Stimulated activated CD8-positive, alpha-beta memory T cell treated with anti-CD3 and anti-CD28 coated beads, Interleukin-4, amount 100 ng/mL, for 1 hour (primary cell): ENCODE measurements around the gene LIMS2.

Source experiments
- DNase-seq, 2 donors: peaks; one replicate each; pipeline ENCODE4 v3.0.0-alpha.2; 2020; ENCODE audit warnings: low read depth in 2 of 2, low spot score in 1 of 2

Gene LIMS2

DNA sequence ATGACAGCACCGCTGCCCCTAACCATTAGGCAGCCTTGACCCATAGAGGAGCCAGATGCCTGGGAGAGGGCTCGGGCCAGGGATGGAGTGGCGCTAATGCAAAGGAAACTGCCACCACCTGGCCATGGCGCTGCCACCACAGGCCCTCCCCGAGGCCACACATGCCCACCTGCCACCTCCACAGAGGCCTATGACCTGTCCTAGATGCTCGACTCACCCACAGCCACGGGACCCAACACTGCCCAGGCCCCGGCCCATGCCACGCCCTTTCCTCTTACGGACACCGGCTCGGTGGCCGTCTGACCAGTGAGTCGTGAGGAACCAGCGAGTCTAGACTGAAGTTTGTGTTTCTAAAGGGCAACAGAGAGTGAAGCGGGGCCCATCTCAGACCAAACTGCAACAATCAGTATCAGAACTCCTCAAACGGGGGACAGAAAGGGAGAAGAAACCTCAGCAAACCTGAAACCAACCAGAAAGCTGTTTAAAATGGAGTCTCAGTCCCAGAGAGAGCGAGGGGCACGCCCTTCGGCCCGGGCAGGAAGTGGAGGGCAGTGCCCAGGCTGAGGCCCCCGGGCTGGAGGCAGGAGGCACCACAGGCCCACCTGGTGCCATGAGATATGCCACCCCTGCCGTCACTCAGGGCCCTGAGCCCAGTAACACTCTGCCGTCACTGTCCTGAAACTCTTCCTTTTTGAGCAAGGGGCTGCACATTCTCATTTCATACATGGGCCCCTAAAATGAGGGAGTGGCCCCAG is 28.7 kb downstream of the LIMS2 start:
- no peak for DNase-seq

DNA sequence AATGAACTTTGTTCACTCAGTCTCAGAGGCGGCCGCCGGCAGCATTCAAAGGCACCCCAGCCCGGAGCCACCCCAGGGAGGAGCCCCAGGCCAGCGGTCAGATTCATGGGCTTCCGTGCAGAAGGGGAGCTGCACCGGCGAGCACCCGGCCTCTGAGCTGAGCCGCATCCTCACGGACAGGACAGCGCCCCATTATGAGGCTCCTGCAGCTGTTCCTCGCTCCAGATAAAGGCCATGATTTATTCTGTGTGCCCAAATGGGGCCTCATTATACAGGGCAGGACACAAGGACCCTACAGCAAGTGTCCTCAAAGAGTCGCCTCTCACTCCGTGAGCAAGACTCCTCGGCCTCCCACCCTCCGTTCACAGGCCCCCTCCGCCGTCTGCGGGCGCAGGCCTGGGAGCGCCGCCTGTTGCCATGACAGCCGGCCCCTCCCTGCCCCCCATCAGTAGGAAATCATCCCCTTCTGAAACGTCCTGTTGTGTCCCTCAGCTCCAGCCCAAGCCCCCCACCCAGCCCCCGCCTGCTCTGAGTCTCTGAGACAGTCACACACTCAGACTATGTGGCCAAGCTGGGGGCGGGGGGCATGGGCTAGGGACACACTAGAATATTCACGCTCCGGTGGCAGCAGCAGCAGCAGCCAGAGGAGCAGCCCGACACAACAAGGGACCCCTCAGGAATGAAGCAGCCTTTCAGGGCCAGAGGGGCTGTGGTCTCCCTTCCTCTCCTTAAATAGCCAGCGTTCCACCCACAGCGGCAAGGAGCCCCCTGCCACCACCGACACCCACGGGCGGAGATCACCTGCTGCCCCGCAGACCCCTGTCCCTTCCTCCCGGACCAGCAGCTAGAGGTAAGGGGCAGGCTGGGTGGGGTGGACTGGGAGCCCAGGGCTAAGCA is 29.7 kb downstream of the LIMS2 start, which contains the start of gene GPR17:
TSS of gene GPR17 (plus strand) at position 759 of the 897 bp plus-strand sequence. CDS start 4,583 bp downstream, outside the sequence.
- no peak for DNase-seq

DNA sequence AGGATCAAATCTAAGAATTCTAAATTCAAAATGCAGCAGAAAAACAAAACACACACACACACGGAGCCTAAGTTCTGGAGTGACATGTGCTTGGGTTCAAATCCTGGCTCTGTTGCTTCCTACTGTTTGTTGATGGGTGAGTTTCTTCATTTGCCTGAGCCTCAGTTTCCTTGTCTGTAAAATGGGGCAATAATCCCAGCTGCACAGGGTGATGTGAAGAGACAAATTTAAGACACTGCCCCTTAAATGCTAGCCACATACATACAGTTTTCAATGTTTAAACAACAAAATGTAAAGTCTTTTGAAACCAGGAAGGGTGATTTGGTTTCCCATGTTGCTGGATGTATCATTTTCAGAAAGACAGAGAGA is 30.3 kb downstream of the LIMS2 start:
- no peak for DNase-seq

DNA sequence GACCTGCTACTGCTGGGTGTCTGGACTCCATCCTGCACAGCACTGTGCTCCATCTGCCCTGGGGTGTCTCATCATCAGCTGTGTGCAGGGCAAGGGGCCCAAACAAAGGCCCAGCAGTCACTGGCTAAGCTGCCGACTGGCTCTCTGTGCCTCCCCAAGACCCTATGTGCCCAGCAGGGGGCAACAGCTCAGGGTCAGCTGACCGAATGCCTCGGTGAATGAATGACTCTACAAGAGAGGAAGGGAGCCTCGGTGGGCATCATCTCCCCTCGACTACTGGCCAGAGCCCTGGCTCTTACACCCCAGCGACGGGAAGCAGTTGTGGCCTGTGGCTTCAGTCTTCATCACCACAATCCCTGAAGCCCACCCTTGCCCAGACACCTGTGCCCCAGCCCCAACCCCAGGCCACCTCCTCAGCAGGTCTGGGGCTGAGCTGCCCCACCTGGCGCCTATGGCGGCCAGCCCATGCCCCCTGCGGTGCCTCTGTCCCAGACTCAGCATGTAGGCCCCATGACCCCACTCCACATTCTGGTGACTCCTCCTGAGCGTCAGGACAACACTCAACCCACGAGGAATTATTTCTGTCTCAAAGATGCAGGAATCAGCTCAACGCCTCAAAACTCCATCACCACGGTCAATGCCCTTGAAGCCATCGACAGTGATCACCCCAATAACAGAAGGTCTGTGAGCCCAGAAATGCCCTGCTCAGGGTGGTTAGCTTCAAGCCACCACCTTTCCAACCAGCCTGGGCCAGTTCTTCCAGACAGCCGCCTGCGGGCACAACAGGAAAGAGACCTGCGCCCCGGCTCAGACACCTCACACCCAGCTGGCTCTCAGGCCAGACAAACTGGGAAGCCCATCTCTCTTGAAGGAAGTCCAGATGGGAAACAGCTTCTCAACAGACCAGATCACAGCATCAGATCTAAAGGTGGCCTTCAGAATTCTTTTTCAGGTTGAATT is 31.0 kb downstream of the LIMS2 start:
- no peak for DNase-seq

- no peak for DNase-seq
These were observed 31.8 kb downstream of the LIMS2 start for GRCh38 chr2:127643439-127644065.

GRCh38 chr2:127642706-127643438 is 32.5 kb downstream of the LIMS2 start:
- DNase-seq = no peak

GRCh38 chr2:127641846-127642507 is 33.4 kb downstream of the LIMS2 start:
- DNase-seq = peak in 1 of 2 donors; percentile 21

DNA sequence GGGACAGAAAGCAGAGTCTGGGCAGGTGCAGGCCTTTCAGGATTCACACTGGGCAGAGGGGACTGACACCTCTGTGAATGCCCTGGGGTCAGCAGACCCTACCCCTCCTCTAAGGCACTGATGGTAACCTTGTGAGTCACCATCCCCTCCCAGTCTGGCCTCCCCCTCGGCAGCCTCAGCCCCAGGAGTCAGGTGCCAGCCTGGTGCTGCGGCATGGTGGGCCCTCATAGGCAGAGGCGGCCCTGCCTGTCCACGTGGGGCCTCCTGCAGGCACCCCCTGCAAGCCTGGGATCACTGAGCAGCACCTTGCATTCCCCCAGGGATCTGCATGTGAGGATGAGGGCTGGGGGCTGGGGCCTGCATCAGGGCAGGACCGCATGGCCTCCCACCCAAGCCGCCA is 34.2 kb downstream of the LIMS2 start:
- DNase-seq = no peak

GRCh38 chr2:127640082-127641072 is 35.0 kb downstream of the LIMS2 start:
- no peak for DNase-seq

DNA sequence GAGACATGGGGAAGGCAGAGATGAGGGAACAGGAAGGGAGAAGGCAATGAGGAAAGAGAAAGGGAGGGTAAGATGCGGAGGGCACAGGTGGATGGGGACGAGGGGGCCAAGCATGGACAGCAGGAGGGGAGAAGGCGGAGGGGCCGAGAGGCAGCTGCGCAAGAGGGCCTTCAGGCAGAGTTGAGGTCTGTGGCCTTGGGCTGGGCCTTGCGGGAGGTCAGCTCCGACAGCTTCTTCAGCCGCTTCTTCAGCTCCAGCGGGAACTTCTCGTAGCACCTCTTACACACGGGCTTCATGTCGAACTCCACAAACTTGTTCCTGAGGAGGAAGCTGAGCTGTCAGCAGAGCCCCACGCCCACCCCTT is 36.2 kb downstream of the LIMS2 start:
- DNase-seq = no peak

DNA sequence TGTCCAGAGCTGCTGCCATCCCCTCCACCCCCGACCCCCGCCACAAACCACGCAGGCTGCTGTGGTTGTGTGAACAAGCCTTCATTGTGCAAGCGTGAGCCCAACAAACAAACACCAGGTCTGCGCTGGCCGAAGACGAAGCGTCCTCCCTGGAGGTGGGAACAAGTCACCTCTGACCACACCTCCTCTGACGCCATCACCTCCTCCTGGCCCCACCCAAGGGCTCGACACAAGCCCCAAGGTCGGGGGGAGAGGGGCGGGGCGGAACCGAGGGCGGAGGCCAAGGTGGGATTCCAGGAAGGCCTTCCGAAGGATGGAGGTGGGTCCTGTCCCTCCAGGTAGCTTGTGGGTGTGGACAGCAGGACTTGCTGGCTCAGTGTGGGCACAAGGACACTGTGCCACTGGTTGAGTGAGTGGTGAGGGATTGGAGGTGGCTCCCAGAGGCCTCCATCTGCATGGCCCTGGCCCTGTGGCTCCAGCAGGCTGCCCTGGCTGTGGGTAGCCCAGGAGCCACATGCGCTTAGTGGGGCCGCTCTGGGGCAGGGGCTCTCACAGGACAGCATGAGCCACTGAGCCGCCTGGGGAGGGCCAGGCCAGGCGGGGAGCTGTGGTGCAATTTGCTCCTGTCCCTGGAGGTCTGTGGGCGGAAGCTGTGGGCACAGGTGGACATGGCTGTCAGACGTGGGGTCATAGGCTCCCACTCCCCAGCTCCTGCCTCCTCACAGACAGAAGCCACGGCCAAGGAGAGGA is 36.8 kb downstream of the LIMS2 start:
- no peak for DNase-seq

DNA sequence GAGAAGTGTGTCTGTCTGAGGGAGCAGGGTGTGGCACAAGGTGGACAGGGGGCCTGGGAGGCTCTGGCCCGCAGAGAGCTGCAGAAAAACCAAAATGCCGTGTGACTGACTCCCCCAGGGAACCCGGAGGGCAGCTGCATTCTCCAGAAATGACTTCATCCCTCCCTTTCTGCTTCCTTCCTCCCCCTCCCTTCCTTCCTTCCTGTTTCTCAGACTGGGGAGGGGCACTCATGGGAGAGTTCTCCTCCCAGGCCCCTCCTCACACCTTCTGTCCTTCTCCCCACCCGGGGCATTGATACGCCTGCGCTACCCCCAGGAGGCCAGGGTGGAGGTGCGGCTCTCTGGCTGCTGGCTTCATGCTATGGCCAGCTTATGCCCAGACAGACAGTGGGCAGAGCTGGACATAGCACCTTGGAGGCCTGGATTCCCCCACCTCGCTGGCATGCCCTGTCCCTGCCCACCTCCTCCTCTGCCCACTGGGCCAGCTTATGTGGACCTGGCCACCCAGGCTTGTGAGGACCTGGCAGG is 37.5 kb downstream of the LIMS2 start:
- DNase-seq = no peak

- no peak for DNase-seq
These were observed 38.1 kb downstream of the LIMS2 start for GRCh38 chr2:127637236-127637630.

DNA sequence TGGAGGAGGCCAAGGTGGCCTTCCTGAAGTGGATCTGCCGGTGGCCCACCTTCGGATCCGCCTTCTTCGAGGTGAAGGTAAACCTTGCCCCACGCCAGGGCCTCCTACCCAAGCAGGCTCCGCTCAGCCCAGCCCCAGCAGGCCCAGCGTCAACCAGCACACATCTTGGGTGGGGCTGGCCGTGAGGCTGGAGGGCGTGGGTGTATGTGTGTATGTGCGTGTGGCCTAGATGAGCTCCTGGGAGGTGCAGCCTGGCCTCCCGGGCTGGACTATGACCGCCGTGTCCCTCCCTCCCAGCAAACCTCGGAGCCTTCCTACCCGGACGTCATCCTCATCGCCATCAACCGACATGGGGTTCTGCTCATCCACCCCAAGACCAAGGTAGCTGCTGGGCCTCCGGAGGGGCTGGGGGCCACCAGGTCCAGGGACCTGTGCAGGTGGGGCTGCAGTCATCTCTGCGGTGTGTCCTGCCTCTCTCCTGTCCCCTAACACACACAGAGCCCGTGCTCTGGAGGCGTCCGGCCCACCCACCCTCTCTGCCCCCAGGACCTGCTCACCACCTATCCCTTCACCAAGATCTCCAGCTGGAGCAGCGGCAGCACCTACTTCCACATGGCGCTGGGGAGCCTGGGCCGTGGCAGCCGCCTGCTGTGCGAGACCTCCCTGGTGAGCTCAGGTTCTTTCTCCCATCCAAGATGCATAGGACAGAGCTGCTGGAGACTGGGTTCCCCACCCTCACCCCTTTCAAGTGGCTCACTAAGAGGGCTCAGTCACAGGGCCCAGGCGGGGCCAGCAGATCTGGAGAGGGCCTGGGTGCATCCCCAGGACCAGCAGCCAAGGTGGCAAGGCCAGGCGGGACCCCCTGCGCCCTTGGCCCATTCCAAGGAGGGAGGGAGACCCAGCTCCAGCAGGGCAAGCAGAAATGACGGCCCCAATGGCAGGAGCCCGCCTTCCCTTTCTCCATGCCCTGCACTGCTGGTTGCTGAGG is 38.8 kb downstream of the LIMS2 start:
- DNase-seq = no peak

GRCh38 chr2:127635380-127636237 is 39.7 kb downstream of the LIMS2 start:
- DNase-seq = no peak
